HepG2 (cell line): ENCODE measurements around the gene RPS17. TPM values are rescaled to one million over a fixed set of nuclear protein-coding genes. Genes with fewer than 3 reads are reported as not detected.
A peak's percentile ranks its signal among the peaks of the same experiment; 100 is the strongest.

ENCODE experiments used
- FOSL1 ChIP-seq: sonication (generic); formaldehyde crosslinking; IDR thresholded peaks from 2 replicates; pipeline ENCODE4 v1.9.0; 2021; ENCODE audit warnings: missing genetic modification reagents, borderline replicate concordance
- GLI4 ChIP-seq: sonication (generic); formaldehyde crosslinking; IDR thresholded peaks from 2 replicates; pipeline ENCODE4 v1.5.1; 2020; ENCODE audit warnings: missing genetic modification reagents, mild to moderate bottlenecking, moderate library complexity, borderline replicate concordance
- HNF1B ChIP-seq: sonication (generic); formaldehyde crosslinking; IDR thresholded peaks from 2 replicates; pipeline ENCODE4 v1.5.1; 2020; ENCODE audit warnings: mild to moderate bottlenecking, moderate library complexity, missing genetic modification reagents
- MAFG ChIP-seq: sonication (generic); formaldehyde crosslinking; IDR thresholded peaks from 2 replicates; pipeline ENCODE4 v1.5.1; 2020; ENCODE audit warnings: mild to moderate bottlenecking, missing genetic modification reagents
- PHF5A ChIP-seq: IDR thresholded peaks from one replicate; pipeline ENCODE4 v1.6.1; 2018; ENCODE audit warnings: low read depth, missing genetic modification reagents; ENCODE audit not compliant: unreplicated experiment
- PTBP1 ChIP-seq: fragments of 200-400 bp; formaldehyde crosslinking; IDR thresholded peaks from 2 replicates; pipeline ENCODE4 v1.6.1; 2018; ENCODE audit warnings: low read length, low read depth; ENCODE audit not compliant: poor library complexity, severe bottlenecking
- SALL1 ChIP-seq: sonication (generic); formaldehyde crosslinking; IDR thresholded peaks from 2 replicates; pipeline ENCODE4 v1.8.0; 2022; ENCODE audit warnings: mild to moderate bottlenecking, missing genetic modification reagents
- ZFP37 ChIP-seq: sonication (generic); formaldehyde crosslinking; IDR thresholded peaks from 2 replicates; pipeline ENCODE4 v1.4.0; 2020; ENCODE audit warnings: missing genetic modification reagents, borderline replicate concordance
- ZNF230 ChIP-seq: sonication (generic); formaldehyde crosslinking; IDR thresholded peaks from 2 replicates; pipeline ENCODE4 v1.4.0; 2020; ENCODE audit warnings: mild to moderate bottlenecking, missing genetic modification reagents
- ZNF30 ChIP-seq: sonication (generic); formaldehyde crosslinking; IDR thresholded peaks from 2 replicates; pipeline ENCODE4 v1.5.0; 2020; ENCODE audit warnings: mild to moderate bottlenecking, missing genetic modification reagents
- ZNF605 ChIP-seq: sonication (generic); formaldehyde crosslinking; IDR thresholded peaks from 2 replicates; pipeline ENCODE4 v1.8.0; 2022; ENCODE audit warnings: mild to moderate bottlenecking, missing genetic modification reagents
- polyA plus RNA-seq, 8 experiments: library from polyadenylated mRNA; depleted of rRNA in 3 of 8; stranded (reverse) in 7 of 8; unstranded in 1 of 8; fragments of >200 nt; fragmentation: Illumina TruSeq in 4 of 8; extraction: Trizol in 4 of 8; gene quantifications; 2 replicates each; pipeline versions ENCODE4 v1.2.1 to v1.2.3, GENCODE V29; 2011 to 2016; ENCODE audit warnings: low read depth in 4 of 8, missing spikeins in 1 of 8, mixed read lengths in 1 of 8; ENCODE audit not compliant: insufficient read depth in 1 of 8
- total RNA-seq, 5 experiments: library from RNA; depleted of rRNA; stranded (reverse); fragments of >200 nt; fragmentation: Illumina TruSeq; extraction: Trizol; gene quantifications; 2 replicates each; pipeline ENCODE4 v1.2.3, GENCODE V29; 2016; ENCODE audit warnings: low read depth in 1 of 5
- TF ChIP-seq, protein P1 (sequence below): sonication (generic); formaldehyde crosslinking; IDR thresholded peaks from 2 replicates; pipeline ENCODE4 v1.5.0; 2020; ENCODE audit warnings: missing genetic modification reagents
- TF ChIP-seq, protein P2 (sequence below): sonication (generic); formaldehyde crosslinking; IDR thresholded peaks from 2 replicates; pipeline ENCODE4 v1.4.0; 2020; ENCODE audit warnings: missing genetic modification reagents
- TF ChIP-seq, protein P3 (sequence below), 2 experiments: sonication (generic) in 1 of 2; formaldehyde crosslinking in 1 of 2; IDR thresholded peaks; 2 replicates each; pipeline versions ENCODE4 v1.4.0 to v1.6.1; 2018 to 2020; ENCODE audit warnings: missing genetic modification reagents in 2 of 2, borderline replicate concordance in 1 of 2, low read depth in 1 of 2, mild to moderate bottlenecking in 1 of 2, missing biosample characterization in 1 of 2
- TF ChIP-seq, protein P4 (sequence below): sonication (generic); formaldehyde crosslinking; IDR thresholded peaks from 2 replicates; pipeline ENCODE4 v1.4.0; 2020; ENCODE audit warnings: mild to moderate bottlenecking, low read depth, missing genetic modification reagents

The RPS17 gene
- total and polyA plus RNA-seq, 2 of the 13 experiments (the other 11 are each of a cell fraction or from before 2014, with no cell fraction given) = 2,570 to 5,021 TPM

DNA sequence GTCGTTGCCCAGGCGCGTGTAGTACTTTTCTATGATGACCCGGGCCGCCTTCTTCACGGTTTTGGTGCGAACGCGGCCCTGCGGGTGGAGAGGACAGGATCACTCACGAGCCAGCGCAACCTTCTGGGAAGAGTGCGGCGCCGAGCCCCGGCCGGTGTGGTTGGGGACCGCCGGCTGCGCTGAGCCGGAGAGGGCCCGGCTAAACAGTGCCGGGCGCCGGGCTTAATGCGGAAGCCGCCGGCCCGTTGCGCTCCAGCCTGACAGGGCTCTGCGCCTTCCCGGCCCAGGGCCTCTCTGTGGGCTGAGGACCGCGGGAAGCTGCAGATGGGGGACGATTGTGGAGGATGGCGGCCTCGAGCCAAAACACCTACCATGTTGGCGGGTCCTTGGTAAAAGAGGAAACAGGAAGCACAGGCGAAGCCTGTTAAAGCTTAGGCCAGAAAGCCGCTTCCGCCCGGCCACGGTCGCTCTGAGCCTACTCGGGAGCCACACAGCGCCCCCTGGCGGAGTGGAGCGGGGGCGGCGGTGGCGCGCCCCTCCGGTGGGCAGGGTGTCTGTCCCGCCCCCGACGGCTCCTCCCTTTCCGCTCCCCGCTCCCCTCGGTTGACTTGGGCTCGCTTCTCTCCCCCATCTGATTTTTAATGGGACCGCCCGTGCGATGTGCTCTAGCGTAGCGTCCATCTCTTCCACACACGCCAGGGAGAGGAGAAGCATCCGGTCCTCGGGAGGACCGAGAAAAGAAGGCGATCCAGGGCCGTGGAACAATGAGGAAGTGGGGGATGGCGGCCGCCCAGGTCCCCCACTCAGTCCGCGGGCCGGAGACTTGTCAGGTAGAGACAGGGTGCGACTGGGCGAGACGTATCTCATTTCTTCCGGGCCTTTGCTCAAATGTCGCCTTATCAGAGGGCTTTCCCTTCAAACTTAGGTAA, at the start of gene RPS17 (continued):
- TF ChIP-seq, protein P1, sequence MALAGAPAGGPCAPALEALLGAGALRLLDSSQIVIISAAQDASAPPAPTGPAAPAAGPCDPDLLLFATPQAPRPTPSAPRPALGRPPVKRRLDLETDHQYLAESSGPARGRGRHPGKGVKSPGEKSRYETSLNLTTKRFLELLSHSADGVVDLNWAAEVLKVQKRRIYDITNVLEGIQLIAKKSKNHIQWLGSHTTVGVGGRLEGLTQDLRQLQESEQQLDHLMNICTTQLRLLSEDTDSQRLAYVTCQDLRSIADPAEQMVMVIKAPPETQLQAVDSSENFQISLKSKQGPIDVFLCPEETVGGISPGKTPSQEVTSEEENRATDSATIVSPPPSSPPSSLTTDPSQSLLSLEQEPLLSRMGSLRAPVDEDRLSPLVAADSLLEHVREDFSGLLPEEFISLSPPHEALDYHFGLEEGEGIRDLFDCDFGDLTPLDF = peak; percentile 81
- TF ChIP-seq PTBP1 = no peak
- TF ChIP-seq, protein P2, sequence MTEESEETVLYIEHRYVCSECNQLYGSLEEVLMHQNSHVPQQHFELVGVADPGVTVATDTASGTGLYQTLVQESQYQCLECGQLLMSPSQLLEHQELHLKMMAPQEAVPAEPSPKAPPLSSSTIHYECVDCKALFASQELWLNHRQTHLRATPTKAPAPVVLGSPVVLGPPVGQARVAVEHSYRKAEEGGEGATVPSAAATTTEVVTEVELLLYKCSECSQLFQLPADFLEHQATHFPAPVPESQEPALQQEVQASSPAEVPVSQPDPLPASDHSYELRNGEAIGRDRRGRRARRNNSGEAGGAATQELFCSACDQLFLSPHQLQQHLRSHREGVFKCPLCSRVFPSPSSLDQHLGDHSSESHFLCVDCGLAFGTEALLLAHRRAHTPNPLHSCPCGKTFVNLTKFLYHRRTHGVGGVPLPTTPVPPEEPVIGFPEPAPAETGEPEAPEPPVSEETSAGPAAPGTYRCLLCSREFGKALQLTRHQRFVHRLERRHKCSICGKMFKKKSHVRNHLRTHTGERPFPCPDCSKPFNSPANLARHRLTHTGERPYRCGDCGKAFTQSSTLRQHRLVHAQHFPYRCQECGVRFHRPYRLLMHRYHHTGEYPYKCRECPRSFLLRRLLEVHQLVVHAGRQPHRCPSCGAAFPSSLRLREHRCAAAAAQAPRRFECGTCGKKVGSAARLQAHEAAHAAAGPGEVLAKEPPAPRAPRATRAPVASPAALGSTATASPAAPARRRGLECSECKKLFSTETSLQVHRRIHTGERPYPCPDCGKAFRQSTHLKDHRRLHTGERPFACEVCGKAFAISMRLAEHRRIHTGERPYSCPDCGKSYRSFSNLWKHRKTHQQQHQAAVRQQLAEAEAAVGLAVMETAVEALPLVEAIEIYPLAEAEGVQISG (CRISPR knock-in tag) = peak; percentile 100
- TF ChIP-seq ZFP37 (CRISPR knock-in tag) = peak; percentile 91; the same call in 1 of the 2 replicates
- TF ChIP-seq MAFG (CRISPR knock-in tag) = no peak
- TF ChIP-seq ZNF230 (CRISPR knock-in tag) = peak; percentile 30; the same call in 1 of the 2 replicates
- TF ChIP-seq ZNF30 (CRISPR knock-in tag) = 0 out of 2 replicates have a peak, but pooled peaks have one; percentile 32
- TF ChIP-seq SALL1 (CRISPR knock-in tag) = peak; percentile 91
- peak; percentile 65; the same call in 1 of the 2 replicates for TF ChIP-seq ZNF605 (CRISPR knock-in tag)
- TF ChIP-seq HNF1B = 0 out of 2 replicates have a peak, but pooled peaks have one; percentile 47
- TF ChIP-seq PHF5A (CRISPR knock-in tag) = no peak
- TF ChIP-seq, protein P3, sequence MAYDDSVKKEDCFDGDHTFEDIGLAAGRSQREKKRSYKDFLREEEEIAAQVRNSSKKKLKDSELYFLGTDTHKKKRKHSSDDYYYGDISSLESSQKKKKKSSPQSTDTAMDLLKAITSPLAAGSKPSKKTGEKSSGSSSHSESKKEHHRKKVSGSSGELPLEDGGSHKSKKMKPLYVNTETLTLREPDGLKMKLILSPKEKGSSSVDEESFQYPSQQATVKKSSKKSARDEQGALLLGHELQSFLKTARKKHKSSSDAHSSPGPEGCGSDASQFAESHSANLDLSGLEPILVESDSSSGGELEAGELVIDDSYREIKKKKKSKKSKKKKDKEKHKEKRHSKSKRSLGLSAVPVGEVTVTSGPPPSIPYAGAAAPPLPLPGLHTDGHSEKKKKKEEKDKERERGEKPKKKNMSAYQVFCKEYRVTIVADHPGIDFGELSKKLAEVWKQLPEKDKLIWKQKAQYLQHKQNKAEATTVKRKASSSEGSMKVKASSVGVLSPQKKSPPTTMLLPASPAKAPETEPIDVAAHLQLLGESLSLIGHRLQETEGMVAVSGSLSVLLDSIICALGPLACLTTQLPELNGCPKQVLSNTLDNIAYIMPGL (CRISPR knock-in tag; IDR thresholded peaks at IDR 0.05; ENCODE audit: borderline replicate concordance in 1 of 2, low read depth in 1 of 2) = peak; percentile 93
- peak; percentile 14; the same call in 1 of the 2 replicates for TF ChIP-seq GLI4
- TF ChIP-seq, protein P4, sequence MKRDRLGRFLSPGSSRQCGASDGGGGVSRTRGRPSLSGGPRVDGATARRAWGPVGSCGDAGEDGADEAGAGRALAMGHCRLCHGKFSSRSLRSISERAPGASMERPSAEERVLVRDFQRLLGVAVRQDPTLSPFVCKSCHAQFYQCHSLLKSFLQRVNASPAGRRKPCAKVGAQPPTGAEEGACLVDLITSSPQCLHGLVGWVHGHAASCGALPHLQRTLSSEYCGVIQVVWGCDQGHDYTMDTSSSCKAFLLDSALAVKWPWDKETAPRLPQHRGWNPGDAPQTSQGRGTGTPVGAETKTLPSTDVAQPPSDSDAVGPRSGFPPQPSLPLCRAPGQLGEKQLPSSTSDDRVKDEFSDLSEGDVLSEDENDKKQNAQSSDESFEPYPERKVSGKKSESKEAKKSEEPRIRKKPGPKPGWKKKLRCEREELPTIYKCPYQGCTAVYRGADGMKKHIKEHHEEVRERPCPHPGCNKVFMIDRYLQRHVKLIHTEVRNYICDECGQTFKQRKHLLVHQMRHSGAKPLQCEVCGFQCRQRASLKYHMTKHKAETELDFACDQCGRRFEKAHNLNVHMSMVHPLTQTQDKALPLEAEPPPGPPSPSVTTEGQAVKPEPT = 0 out of 2 replicates have a peak, but pooled peaks have one; percentile 36
- TF ChIP-seq FOSL1 (CRISPR knock-in tag) = no peak
